Measurements from ENCODE around the gene KRTAP5-9.
"Not testable (repeated sequence)": the region's sequence is repeated elsewhere in the genome, so short reads cannot be mapped to it uniquely, and the experiment has no call there.

Gene KRTAP5-9

GRCh38 chr11:71519546-71519945 is 28.7 kb upstream of the KRTAP5-9 start:
- no peak overlapping the region for H2BK5ac ChIP-seq (ENCODE audit: low read depth, low read length, poor library complexity)
- no peak overlapping the region for H3K4ac ChIP-seq (ENCODE audit: low read depth, low read length)
- H3K27me3 ChIP-seq (ENCODE audit: insufficient read depth, low read length): no peaks in the 10 kb centered on the region
- no peak overlapping the region for H3K9ac ChIP-seq (ENCODE audit: low read length)
- no peaks in the 10 kb centered on the region for H3K79me2 ChIP-seq (ENCODE audit: control insufficient read depth, insufficient read depth, low read length, poor library complexity)
- no peaks in the 10 kb centered on the region for H3K79me1 ChIP-seq (ENCODE audit: low read length)
- no CpG with 5 or more reads among the region's 10 CpGs for WGBS (ENCODE audit: extremely low coverage, insufficient coverage, insufficient read length)
- H4K91ac ChIP-seq (ENCODE audit: low read depth, low read length): no peak overlapping the region
- H3K9me3 ChIP-seq (ENCODE audit: insufficient read depth, low read depth, low read length): peaks cover 6% of the 10 kb centered on the region
- no peak overlapping the region for H3K23ac ChIP-seq (ENCODE audit: low read length)
- no peak overlapping the region for H3K18ac ChIP-seq (ENCODE audit: low read length)
- no peak overlapping the region for H4K12ac ChIP-seq (ENCODE audit: low read depth, low read length)
- H2AK5ac ChIP-seq (ENCODE audit: low read length): no peak overlapping the region
- H2BK12ac ChIP-seq (ENCODE audit: low read length): no peak overlapping the region
- H3K14ac ChIP-seq (ENCODE audit: low read length): no peak overlapping the region
- no peaks in the 10 kb centered on the region for H3K4me1 ChIP-seq (ENCODE audit: control insufficient read depth in 1 of 2, insufficient read depth in 2 of 2, low read length in 2 of 2)
- peak in 1 of 2 donors; percentile 9 for DNase-seq
- H2AFZ ChIP-seq (ENCODE audit: insufficient read depth, low read length, poor library complexity): no peak overlapping the region
- no peak overlapping the region for H3K27ac ChIP-seq (ENCODE audit: low read depth, low read length)
- no peak overlapping the region for H2BK120ac ChIP-seq (ENCODE audit: insufficient read depth, low read length, poor library complexity)
- no peak overlapping the region for H3K4me3 ChIP-seq (ENCODE audit: low read depth, low read length)
- no peak overlapping the region for H4K8ac ChIP-seq (ENCODE audit: low read depth, low read length)
- H3K36me3 ChIP-seq (ENCODE audit: control insufficient read depth in 1 of 2, insufficient read depth in 2 of 2, low read length in 2 of 2): no peaks in the 10 kb centered on the region
- H3K4me2 ChIP-seq (ENCODE audit: low read length): no peak overlapping the region

DNA sequence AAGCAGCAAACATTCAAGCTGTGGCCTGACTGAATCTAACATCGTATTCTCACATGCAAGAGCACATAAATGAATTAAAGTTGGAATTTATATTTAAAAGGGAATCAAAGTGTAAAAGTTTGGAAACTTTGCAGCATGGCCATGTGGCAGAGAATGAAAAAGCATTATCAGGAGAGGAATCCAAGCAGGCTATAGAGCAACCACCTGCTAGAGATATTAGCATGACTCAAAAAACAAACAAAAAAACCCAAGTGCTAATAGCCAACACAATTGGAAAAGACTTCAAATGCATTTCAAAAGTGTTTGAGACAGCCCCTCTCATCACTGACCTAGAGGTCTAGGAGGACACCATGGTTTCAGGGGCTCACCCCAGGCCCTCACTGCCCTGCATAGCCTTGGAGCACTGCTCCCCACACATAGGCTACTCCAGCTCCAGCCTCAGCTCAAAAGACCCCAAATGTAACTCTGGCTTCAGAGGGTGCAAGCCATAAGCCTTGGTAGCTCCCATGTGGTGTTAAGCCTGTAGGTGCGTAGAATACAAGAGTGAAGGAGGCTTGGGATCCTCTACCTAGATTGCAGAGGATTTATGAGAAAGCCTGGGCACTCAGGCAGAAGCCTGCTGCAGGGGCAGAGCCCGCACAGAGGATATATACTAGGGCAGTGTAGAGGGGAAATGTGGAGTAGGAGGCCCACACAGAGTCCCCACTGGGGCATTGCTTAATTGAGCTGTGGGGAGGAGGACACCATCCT is 22.9 kb upstream of the KRTAP5-9 start:
- H3K9ac ChIP-seq (ENCODE audit: low read length): no peak overlapping the region
- H3K79me2 ChIP-seq (ENCODE audit: control insufficient read depth, insufficient read depth, low read length, poor library complexity): no peaks in the 10 kb centered on the region
- H3K9me3 ChIP-seq (ENCODE audit: insufficient read depth, low read depth, low read length): peaks cover 6% of the 10 kb centered on the region
- H3K4me2 ChIP-seq (ENCODE audit: low read length): no peak overlapping the region
- no peak overlapping the region for H2BK120ac ChIP-seq (ENCODE audit: insufficient read depth, low read length, poor library complexity)
- DNase-seq: no peak
- no peak overlapping the region for H3K4ac ChIP-seq (ENCODE audit: low read depth, low read length)
- WGBS (ENCODE audit: extremely low coverage, insufficient coverage, insufficient read length): no CpG with 5 or more reads among the region's 3 CpGs
- no peaks in the 10 kb centered on the region for H3K4me1 ChIP-seq (ENCODE audit: control insufficient read depth in 1 of 2, insufficient read depth in 2 of 2, low read length in 2 of 2)
- no peak overlapping the region for H4K91ac ChIP-seq (ENCODE audit: low read depth, low read length)
- no peak overlapping the region for H4K12ac ChIP-seq (ENCODE audit: low read depth, low read length)
- no peak overlapping the region for H3K23ac ChIP-seq (ENCODE audit: low read length)
- no peak overlapping the region for H3K4me3 ChIP-seq (ENCODE audit: low read depth, low read length)
- H2AFZ ChIP-seq (ENCODE audit: insufficient read depth, low read length, poor library complexity): no peak overlapping the region
- H2BK5ac ChIP-seq (ENCODE audit: low read depth, low read length, poor library complexity): no peak overlapping the region
- no peak overlapping the region for H3K27ac ChIP-seq (ENCODE audit: low read depth, low read length)
- no peaks in the 10 kb centered on the region for H3K27me3 ChIP-seq (ENCODE audit: insufficient read depth, low read length)
- no peak overlapping the region for H4K8ac ChIP-seq (ENCODE audit: low read depth, low read length)
- no peak overlapping the region for H3K14ac ChIP-seq (ENCODE audit: low read length)
- H2AK5ac ChIP-seq (ENCODE audit: low read length): no peak overlapping the region
- H3K79me1 ChIP-seq (ENCODE audit: low read length): no peaks in the 10 kb centered on the region
- no peak overlapping the region for H3K18ac ChIP-seq (ENCODE audit: low read length)
- no peak overlapping the region for H2BK12ac ChIP-seq (ENCODE audit: low read length)
- no peaks in the 10 kb centered on the region for H3K36me3 ChIP-seq (ENCODE audit: control insufficient read depth in 1 of 2, insufficient read depth in 2 of 2, low read length in 2 of 2)

- Histone ChIP-seq H3K9ac (ENCODE audit: low read length) (no peak overlapping the region), H2AFZ (ENCODE audit: insufficient read depth, low read length, poor library complexity) (no peak overlapping the region), H3K4me2 (ENCODE audit: low read length) (no peak overlapping the region), H4K8ac (ENCODE audit: low read depth, low read length) (no peak overlapping the region), H3K18ac (ENCODE audit: low read length) (no peak overlapping the region), H3K79me2 (ENCODE audit: control insufficient read depth, insufficient read depth, low read length, poor library complexity) (no peaks in the 10 kb centered on the region), H2BK5ac (ENCODE audit: low read depth, low read length, poor library complexity) (no peak overlapping the region), H4K91ac (ENCODE audit: low read depth, low read length) (no peak overlapping the region), H3K9me3 (ENCODE audit: insufficient read depth, low read depth, low read length) (peaks cover 6% of the 10 kb centered on the region), H3K4me3 (ENCODE audit: low read depth, low read length) (no peak overlapping the region), H2AK5ac (ENCODE audit: low read length) (no peak overlapping the region), H3K36me3 (ENCODE audit: control insufficient read depth in 1 of 2, insufficient read depth in 2 of 2, low read length in 2 of 2) (no peaks in the 10 kb centered on the region), H3K27ac (ENCODE audit: low read depth, low read length) (no peak overlapping the region), H3K4me1 (ENCODE audit: control insufficient read depth in 1 of 2, insufficient read depth in 2 of 2, low read length in 2 of 2) (no peaks in the 10 kb centered on the region), H2BK120ac (ENCODE audit: insufficient read depth, low read length, poor library complexity) (no peak overlapping the region), H3K4ac (ENCODE audit: low read depth, low read length) (no peak overlapping the region), H4K12ac (ENCODE audit: low read depth, low read length) (no peak overlapping the region), H3K23ac (ENCODE audit: low read length) (no peak overlapping the region), H3K27me3 (ENCODE audit: insufficient read depth, low read length) (no peaks in the 10 kb centered on the region), H3K14ac (ENCODE audit: low read length) (no peak overlapping the region), H2BK12ac (ENCODE audit: low read length) (no peak overlapping the region), H3K79me1 (ENCODE audit: low read length) (no peaks in the 10 kb centered on the region)
- no peak for DNase-seq
- WGBS (ENCODE audit: extremely low coverage, insufficient coverage, insufficient read length): no CpG with 5 or more reads among the region's 2 CpGs
These were observed 22.2 kb upstream of the KRTAP5-9 start for GRCh38 chr11:71525938-71526495.

GRCh38 chr11:71526796-71527575 is 21.2 kb upstream of the KRTAP5-9 start, which contains the start of gene KRTAP5-7:
Gene KRTAP5-7, plus strand, starts transcription at chr11:71527267. Its CDS starts 34 bp downstream, at chr11:71527301.
- H2BK12ac ChIP-seq (ENCODE audit: low read length); H4K12ac ChIP-seq (ENCODE audit: low read depth, low read length); H3K18ac ChIP-seq (ENCODE audit: low read length); H3K4ac ChIP-seq (ENCODE audit: low read depth, low read length); H3K23ac ChIP-seq (ENCODE audit: low read length); H2AK5ac ChIP-seq (ENCODE audit: low read length); H3K27me3 ChIP-seq (ENCODE audit: insufficient read depth, low read length); H3K4me2 ChIP-seq (ENCODE audit: low read length); H4K91ac ChIP-seq (ENCODE audit: low read depth, low read length); H3K9ac ChIP-seq (ENCODE audit: low read length); H3K4me1 ChIP-seq (ENCODE audit: control insufficient read depth in 1 of 2, insufficient read depth in 2 of 2, low read length in 2 of 2); H3K79me1 ChIP-seq (ENCODE audit: low read length); DNase-seq; H4K8ac ChIP-seq (ENCODE audit: low read depth, low read length); H3K36me3 ChIP-seq (ENCODE audit: control insufficient read depth in 1 of 2, insufficient read depth in 2 of 2, low read length in 2 of 2); H2AFZ ChIP-seq (ENCODE audit: insufficient read depth, low read length, poor library complexity); H3K79me2 ChIP-seq (ENCODE audit: control insufficient read depth, insufficient read depth, low read length, poor library complexity); H3K9me3 ChIP-seq (ENCODE audit: insufficient read depth, low read depth, low read length); H2BK120ac ChIP-seq (ENCODE audit: insufficient read depth, low read length, poor library complexity); H3K14ac ChIP-seq (ENCODE audit: low read length); H2BK5ac ChIP-seq (ENCODE audit: low read depth, low read length, poor library complexity); H3K27ac ChIP-seq (ENCODE audit: low read depth, low read length): not testable (repeated sequence)
- WGBS (ENCODE audit: extremely low coverage, insufficient coverage, insufficient read length): no CpG with 5 or more reads among the region's 10 CpGs
- peak within 1 kb of the TSS; percentile 2 for H3K4me3 ChIP-seq (ENCODE audit: low read depth, low read length)

Data from trophoblast cell (in vitro differentiated cells and primary cell).